K562 (cell line): ENCODE results near the gene TNFSF11. TPM values are rescaled to one million over a fixed set of nuclear protein-coding genes. Genes with fewer than 3 reads are reported as not detected.
A peak's percentile ranks its signal among the peaks of the same experiment; 100 is the strongest.

ENCODE experiments used
- ATAC-seq: fragments of 200-7000 bp; cut with Tn5 transposase; 3 replicates; pipeline ENCODE4 v1.9.1; 2020; ENCODE audit warnings: moderate library complexity
- Bru-seq: library from RNA; stranded (reverse); fragments of 400-500 nt; gene quantifications from one replicate; lab custom pipeline; 2021; lab: Mats Ljungman, UMichigan
- BruChase-seq, 2 experiments: library from RNA; stranded (reverse); fragments of 400-500 nt; gene quantifications; one replicate each; lab custom pipeline; 2021; lab: Mats Ljungman, UMichigan
- BruUV-seq: library from RNA; stranded (reverse); fragments of 400-500 nt; replicated peaks from 2 replicates; lab custom pipeline; 2021; lab: Mats Ljungman, UMichigan
- CTCF ChIA-PET: fragments of 300-600 bp; formaldehyde crosslinking; extraction: SDS; loops from one replicate; lab custom pipeline; 2021; ENCODE audit warnings: low intra/inter-chr PET ratio; lab: Yijun Ruan, JAX
- POLR2A ChIA-PET: fragments of 300-600, 350-650 bp; sonication (Branson Sonifier 250); formaldehyde crosslinking; extraction: SDS; loops from one replicate; lab custom pipeline; 2021; ENCODE audit warnings: antibody characterized with exemption, inconsistent platforms; lab: Yijun Ruan, JAX
- DNase-seq, 4 experiments: peaks; one replicate each; pipeline versions ENCODE4 v3.0.0 to v3.0.0-alpha.2; 2011 to 2018; ENCODE audit warnings: low spot score in 3 of 4, mixed read lengths in 3 of 4; ENCODE audit errors: extremely low read depth in 1 of 4
- FAIRE-seq: peaks from 2 replicates; lab custom pipeline; 2011; peaks lifted over from hg19 to GRCh38; lab: Jason Lieb, UNC
- H2AFZ ChIP-seq: 2 replicates; pipeline ENCODE4 v1.6.0; 2011; ENCODE audit warnings: low read depth, low read length, control low read depth, inconsistent platforms
- H3K27ac ChIP-seq: fragments of 200-600 bp; 3 replicates; pipeline ENCODE4 v1.8.0; 2011; ENCODE audit warnings: low read depth, mild to moderate bottlenecking, control low read depth, inconsistent platforms, low read length, moderate library complexity, mixed read lengths; ENCODE audit errors: extremely low read depth
- H3K27me3 ChIP-seq, 2 experiments: fragments of 300-600 bp in 1 of 2; 2 replicates in 1 of 2; 3 replicates in 1 of 2; pipeline versions ENCODE4 v1.6.0 to v1.8.0; 2011; ENCODE audit warnings: inconsistent platforms in 2 of 2, low read length in 2 of 2, mild to moderate bottlenecking in 1 of 2, mixed read lengths in 1 of 2, moderate library complexity in 1 of 2; ENCODE audit not compliant: control insufficient read depth in 2 of 2, insufficient read depth in 2 of 2
- H3K36me3 ChIP-seq: fragments of 300-600 bp; 3 replicates; pipeline ENCODE4 v1.8.0; 2011; ENCODE audit warnings: mild to moderate bottlenecking, low read length, inconsistent platforms; ENCODE audit not compliant: control insufficient read depth, insufficient read depth
- H3K4me1 ChIP-seq, 2 experiments: fragments of 200-600 bp in 1 of 2; replicated peaks in 1 of 2; 2 replicates in 1 of 2; 3 replicates in 1 of 2; pipeline versions ENCODE4 v1.5.1 to v1.8.0; 2011; ENCODE audit warnings: inconsistent platforms in 2 of 2, low read length in 2 of 2, mild to moderate bottlenecking in 1 of 2, mixed read lengths in 1 of 2, moderate library complexity in 1 of 2; ENCODE audit not compliant: control insufficient read depth in 2 of 2, insufficient read depth in 2 of 2
- H3K4me2 ChIP-seq: 2 replicates; pipeline ENCODE4 v1.6.1; 2011; ENCODE audit warnings: low read length, control low read depth, inconsistent platforms, mixed read lengths; ENCODE audit not compliant: insufficient read depth
- H3K4me3 ChIP-seq: fragments of 200-600 bp; sonication (generic), shearing (Covaris generic); 2 replicates; pipeline ENCODE4 v1.5.1; 2016; ENCODE audit warnings: control low read depth, inconsistent platforms
- H3K79me2 ChIP-seq: fragments of 200-600 bp; 3 replicates; pipeline ENCODE4 v1.8.0; 2011; ENCODE audit warnings: low read length, inconsistent platforms; ENCODE audit not compliant: control insufficient read depth, insufficient read depth
- H3K9ac ChIP-seq, 2 experiments: 2 replicates each; pipeline versions ENCODE4 v1.6.0 to v1.6.1; 2011; ENCODE audit warnings: low read depth in 2 of 2, low read length in 2 of 2, control low read depth in 1 of 2, inconsistent platforms in 1 of 2, mild to moderate bottlenecking in 1 of 2, mixed read lengths in 1 of 2; ENCODE audit not compliant: insufficient read depth in 1 of 2
- H3K9me1 ChIP-seq: one replicate; pipeline ENCODE4 v1.6.0; 2011; ENCODE audit warnings: inconsistent platforms, mild to moderate bottlenecking, low read length, moderate library complexity; ENCODE audit not compliant: control insufficient read depth, insufficient read depth
- H3K9me3 ChIP-seq: replicated peaks from 2 replicates; pipeline ENCODE4 v1.5.1; 2011; ENCODE audit warnings: low read depth, low read length, inconsistent platforms; ENCODE audit not compliant: control insufficient read depth, insufficient read depth
- H4K20me1 ChIP-seq: replicated peaks from 2 replicates; pipeline ENCODE4 v1.6.1; 2011; ENCODE audit warnings: low read length, inconsistent platforms, mixed read lengths; ENCODE audit not compliant: control insufficient read depth, insufficient read depth
- BHLHE40 ChIP-seq: IDR thresholded peaks from 2 replicates; pipeline ENCODE4 v1.6.1; 2011; ENCODE audit warnings: low read length, improper control_type of control experiment
- ELF1 ChIP-seq: fragments of 200-800 bp; sonication (Bioruptor generic); IDR thresholded peaks from 2 replicates; pipeline ENCODE4 v1.6.1; 2016; ENCODE audit warnings: missing genetic modification characterization, missing compliant biosample characterization
- ILK ChIP-seq: fragments of 450-650 bp; IDR thresholded peaks from 2 replicates; pipeline ENCODE4 v1.6.1; 2016; ENCODE audit warnings: missing genetic modification characterization, low read depth, mild to moderate bottlenecking, missing compliant biosample characterization, moderate library complexity, borderline replicate concordance
- JUNB ChIP-seq: fragments of 450-650 bp; formaldehyde crosslinking; conservative IDR thresholded peaks from 2 replicates; pipeline ENCODE4 v1.4.0; 2020; ENCODE audit warnings: mild to moderate bottlenecking
- L3MBTL2 ChIP-seq: fragments of 450-650 bp; IDR thresholded peaks from 2 replicates; pipeline ENCODE4 v1.6.1; 2016; ENCODE audit warnings: mild to moderate bottlenecking, moderate library complexity
- MCM3 ChIP-seq: fragments of 450-650 bp; IDR thresholded peaks from 2 replicates; pipeline ENCODE4 v1.6.1; 2016
- MYNN ChIP-seq, 2 experiments: sonication (generic); formaldehyde crosslinking in 1 of 2; IDR thresholded peaks; 2 replicates each; pipeline versions ENCODE4 v1.5.0 to v1.6.1; 2016 to 2020; ENCODE audit warnings: antibody characterized with exemption in 1 of 2, missing genetic modification reagents in 1 of 2
- SMC3 ChIP-seq: conservative IDR thresholded peaks from 2 replicates; pipeline ENCODE4 v1.6.1; 2011; ENCODE audit warnings: low read depth, low read length, improper control_type of control experiment; ENCODE audit not compliant: insufficient read depth
- USF1 ChIP-seq: sonication (generic); formaldehyde crosslinking; IDR thresholded peaks from 2 replicates; pipeline ENCODE4 v1.9.0; 2022; ENCODE audit warnings: mild to moderate bottlenecking, missing genetic modification reagents
- ZNF384 ChIP-seq: IDR thresholded peaks from 2 replicates; pipeline ENCODE4 v1.6.1; 2012; ENCODE audit warnings: low read depth, low read length, improper control_type of control experiment
- ZNF780A ChIP-seq: fragments of 250-450 bp; sonication (Bioruptor Pico); IDR thresholded peaks from 2 replicates; pipeline ENCODE4 v1.5.0; 2021; ENCODE audit warnings: mild to moderate bottlenecking
- WGBS: fragments of 100-300 bp; shearing (Covaris generic); methylation state at CpG from one replicate; pipeline ENCODE4 v1.1.6; 2016; ENCODE audit warnings: low coverage, mixed read lengths; ENCODE audit not compliant: insufficient coverage; ENCODE audit errors: missing lambda C conversion rate; 5-methylcytosine and 5-hydroxymethylcytosine counted together
- in situ Hi-C: fragments of 300-500 bp; cut with MboI; formaldehyde crosslinking; loops from 4 replicates; pipeline ENCODE4 v1.15.0; 2018; ENCODE audit warnings: inconsistent platforms, mixed read lengths
- intact Hi-C: fragments of 100-400 bp; cut with micrococcal nuclease; formaldehyde crosslinking; loops from 2 replicates; pipeline ENCODE4 v1.14.2; 2022
- long read RNA-seq, 3 experiments: library from polyadenylated mRNA in 2 of 3; library from RNA in 1 of 3; unstranded in 2 of 3; stranded (forward) in 1 of 3; transcript quantifications; one replicate each; pipeline ENCODE4 v2.0.0, GENCODE V29; 2019 to 2022
- polyA minus RNA-seq, 3 experiments: library from RNA; depleted of rRNA, polyadenylated mRNA; stranded (reverse); fragments of >200 nt; gene quantifications; 2 replicates each; pipeline ENCODE4 v1.2.3, GENCODE V29; 2011
- polyA plus RNA-seq, 8 experiments: library from polyadenylated mRNA; depleted of rRNA in 4 of 8; stranded (reverse) in 5 of 8; unstranded in 3 of 8; fragments of >200 nt; fragmentation: Nextera tagmentation in 2 of 8; fragmentation: Illumina TruSeq in 1 of 8; extraction: Ambion mirVana in 2 of 8; extraction: Trizol in 1 of 8; gene quantifications; 2 replicates each; pipeline versions ENCODE4 v1.2.1 to v1.2.3, GENCODE V29; 2011 to 2014; ENCODE audit warnings: inconsistent platforms in 1 of 8, missing spikeins in 1 of 8
- total RNA-seq, 7 experiments: library from RNA; depleted of rRNA in 6 of 7; stranded (reverse); fragments of >200 nt in 6 of 7; fragmentation: Illumina TruSeq in 2 of 7; extraction: Trizol in 2 of 7; gene quantifications; 2 replicates each; pipeline versions ENCODE4 v1.2.1 to v1.2.3, GENCODE V29; 2011 to 2021; ENCODE audit warnings: low replicate concordance in 1 of 7
- TF ChIP-seq, protein P1 (sequence below): fragments of 450-650 bp; formaldehyde crosslinking; IDR thresholded peaks from 2 replicates; pipeline ENCODE4 v1.4.0; 2020; ENCODE audit warnings: mild to moderate bottlenecking, mixed read lengths
- TF ChIP-seq, protein P2 (sequence below): fragments of 450-650 bp; formaldehyde crosslinking; conservative IDR thresholded peaks from 2 replicates; pipeline ENCODE4 v1.4.0; 2022; ENCODE audit warnings: mild to moderate bottlenecking, missing genetic modification characterization

Gene TNFSF11, protein sequence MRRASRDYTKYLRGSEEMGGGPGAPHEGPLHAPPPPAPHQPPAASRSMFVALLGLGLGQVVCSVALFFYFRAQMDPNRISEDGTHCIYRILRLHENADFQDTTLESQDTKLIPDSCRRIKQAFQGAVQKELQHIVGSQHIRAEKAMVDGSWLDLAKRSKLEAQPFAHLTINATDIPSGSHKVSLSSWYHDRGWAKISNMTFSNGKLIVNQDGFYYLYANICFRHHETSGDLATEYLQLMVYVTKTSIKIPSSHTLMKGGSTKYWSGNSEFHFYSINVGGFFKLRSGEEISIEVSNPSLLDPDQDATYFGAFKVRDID
- total RNA-seq (2011; cell fraction: chromatin; rRNA removed; ENCODE audit: low replicate concordance): not detected in 2 replicates
- total RNA-seq (2011; cell fraction: nucleolus; rRNA removed): not detected in 2 replicates
- not detected in 2 replicates for total RNA-seq (2011; cell fraction: nucleoplasm; rRNA removed)
- total RNA-seq (2014; rRNA removed) (not detected in 2 replicates), total RNA-seq (2014; rRNA removed; fragmentation: Illumina TruSeq; extraction: Trizol) (not detected in 2 replicates), total RNA-seq (2015; rRNA removed; fragmentation: Illumina TruSeq; extraction: Trizol) (not detected in 2 replicates), total RNA-seq (2021) (not detected in 2 replicates), polyA plus RNA-seq (2011; rRNA removed) (not detected in 2 replicates), polyA plus RNA-seq (2014; fragmentation: Illumina TruSeq; extraction: Trizol) (not detected in 2 replicates), polyA plus RNA-seq (2014; fragmentation: Nextera tagmentation; extraction: Ambion mirVana) (not detected), polyA plus RNA-seq (2014; rRNA removed) (not detected in 2 replicates), polyA minus RNA-seq (2011; rRNA and poly(A)+ RNA removed) (not detected in 2 replicates), Bru-seq, nascent RNA (not detected), BruChase-seq, experiment 1, labeled RNA remaining after a 2-hour chase (not detected), BruChase-seq, experiment 2, labeled RNA remaining after a 6-hour chase (percentile 1 among the genes with signal in this experiment)
- polyA plus RNA-seq (2011; cell fraction: cytosol; rRNA removed): not detected in 2 replicates
- not detected in 2 replicates for polyA plus RNA-seq (2011; cell fraction: nucleus; rRNA removed)
- not detected in 2 replicates for polyA plus RNA-seq (2012)
- polyA minus RNA-seq (2011; cell fraction: cytosol; rRNA and poly(A)+ RNA removed): not detected in 2 replicates
- not detected in 2 replicates for polyA minus RNA-seq (2011; cell fraction: nucleus; rRNA and poly(A)+ RNA removed)
- long read RNA-seq, experiment 1: 0 reads
- long read RNA-seq, experiment 2: 0 reads
- long read RNA-seq, experiment 3: 0 reads

DNA sequence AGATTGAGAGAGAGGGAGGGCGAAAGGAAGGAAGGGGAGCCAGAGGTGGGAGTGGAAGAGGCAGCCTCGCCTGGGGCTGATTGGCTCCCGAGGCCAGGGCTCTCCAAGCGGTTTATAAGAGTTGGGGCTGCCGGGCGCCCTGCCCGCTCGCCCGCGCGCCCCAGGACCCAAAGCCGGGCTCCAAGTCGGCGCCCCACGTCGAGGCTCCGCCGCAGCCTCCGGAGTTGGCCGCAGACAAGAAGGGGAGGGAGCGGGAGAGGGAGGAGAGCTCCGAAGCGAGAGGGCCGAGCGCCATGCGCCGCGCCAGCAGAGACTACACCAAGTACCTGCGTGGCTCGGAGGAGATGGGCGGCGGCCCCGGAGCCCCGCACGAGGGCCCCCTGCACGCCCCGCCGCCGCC is at the start of gene TNFSF11:
Gene TNFSF11 (plus strand): TSS at position 142 of the 400 bp plus-strand sequence. CDS start 152 bp downstream, at position 294.
- H3K9me3 ChIP-seq: no peaks in the 10 kb centered on the region
- H3K9me1 ChIP-seq: no peaks in the 10 kb centered on the region
- ChIA-PET POLR2A (no interaction called here), CTCF (no interaction called here)
- intact Hi-C loops (no loop called here), in situ Hi-C loops (no loop called here)
- H3K4me3 ChIP-seq: no peak within 1 kb of the TSS
- H3K9ac ChIP-seq: no peak within 1 kb of the TSS
- ATAC-seq: no peak
- 0% methylated on average over 9 of the region's 39 CpGs for WGBS
- no peaks in the 10 kb centered on the region for H3K4me1 ChIP-seq
- no peaks in the 10 kb centered on the region for H3K79me2 ChIP-seq
- TF ChIP-seq, protein P1, sequence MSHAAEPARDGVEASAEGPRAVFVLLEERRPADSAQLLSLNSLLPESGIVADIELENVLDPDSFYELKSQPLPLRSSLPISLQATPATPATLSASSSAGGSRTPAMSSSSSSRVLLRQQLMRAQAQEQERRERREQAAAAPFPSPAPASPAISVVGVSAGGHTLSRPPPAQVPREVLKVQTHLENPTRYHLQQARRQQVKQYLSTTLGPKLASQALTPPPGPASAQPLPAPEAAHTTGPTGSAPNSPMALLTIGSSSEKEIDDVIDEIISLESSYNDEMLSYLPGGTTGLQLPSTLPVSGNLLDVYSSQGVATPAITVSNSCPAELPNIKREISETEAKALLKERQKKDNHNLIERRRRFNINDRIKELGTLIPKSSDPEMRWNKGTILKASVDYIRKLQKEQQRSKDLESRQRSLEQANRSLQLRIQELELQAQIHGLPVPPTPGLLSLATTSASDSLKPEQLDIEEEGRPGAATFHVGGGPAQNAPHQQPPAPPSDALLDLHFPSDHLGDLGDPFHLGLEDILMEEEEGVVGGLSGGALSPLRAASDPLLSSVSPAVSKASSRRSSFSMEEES (CRISPR knock-in tag): no peak
- TF ChIP-seq JUNB (CRISPR knock-in tag) (no peak), ZNF780A (CRISPR knock-in tag) (no peak), L3MBTL2 (no peak), USF1 (CRISPR knock-in tag) (no peak), MYNN (IDR thresholded peaks at IDR 0.05) (no peak), MYNN (CRISPR knock-in tag; IDR thresholded peaks at IDR 0.05) (no peak), BHLHE40 (no peak), ELF1 (no peak), SMC3 (no peak), ZNF384 (no peak), ILK (tag) (no peak), MCM3 (no peak)
- TF ChIP-seq, protein P2, sequence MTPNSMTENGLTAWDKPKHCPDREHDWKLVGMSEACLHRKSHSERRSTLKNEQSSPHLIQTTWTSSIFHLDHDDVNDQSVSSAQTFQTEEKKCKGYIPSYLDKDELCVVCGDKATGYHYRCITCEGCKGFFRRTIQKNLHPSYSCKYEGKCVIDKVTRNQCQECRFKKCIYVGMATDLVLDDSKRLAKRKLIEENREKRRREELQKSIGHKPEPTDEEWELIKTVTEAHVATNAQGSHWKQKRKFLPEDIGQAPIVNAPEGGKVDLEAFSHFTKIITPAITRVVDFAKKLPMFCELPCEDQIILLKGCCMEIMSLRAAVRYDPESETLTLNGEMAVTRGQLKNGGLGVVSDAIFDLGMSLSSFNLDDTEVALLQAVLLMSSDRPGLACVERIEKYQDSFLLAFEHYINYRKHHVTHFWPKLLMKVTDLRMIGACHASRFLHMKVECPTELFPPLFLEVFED (CRISPR knock-in tag): no peak
- H3K27me3 ChIP-seq: peaks cover 5 to 6% of the 10 kb centered on the region in 2 experiments; a peak in 3 of 5 replicates
- H3K36me3 ChIP-seq: no peaks in the 10 kb centered on the region
- no peak for DNase-seq
- FAIRE-seq: no peak
- no peak within 1 kb of the TSS for H2AFZ ChIP-seq
- no peaks in the 10 kb centered on the region for H4K20me1 ChIP-seq
- no peak within 1 kb of the TSS for H3K4me2 ChIP-seq
- no peak within 1 kb of the TSS for H3K27ac ChIP-seq
- BruUV-seq: no TSS peak
